OCI-LY1 (cell line): Measurements from ENCODE around the gene FEM1A.

Experiments used
- EZH2 ChIP-seq: fragments of 200-600 bp; sonication (generic), shearing (Covaris generic); IDR thresholded peaks from 2 replicates; pipeline ENCODE4 v1.8.0; 2017; ENCODE audit warnings: borderline replicate concordance, mixed run types, mild to moderate bottlenecking, antibody characterized with exemption, low read length, moderate library complexity, mixed read lengths
- TF ChIP-seq, protein P1 (sequence below): fragments of 200-600 bp; sonication (generic), shearing (Covaris generic); IDR thresholded peaks from 2 replicates; pipeline ENCODE4 v1.5.1; 2017; ENCODE audit warnings: mild to moderate bottlenecking, antibody characterized with exemption, low read length, moderate library complexity, mixed read lengths

DNA sequence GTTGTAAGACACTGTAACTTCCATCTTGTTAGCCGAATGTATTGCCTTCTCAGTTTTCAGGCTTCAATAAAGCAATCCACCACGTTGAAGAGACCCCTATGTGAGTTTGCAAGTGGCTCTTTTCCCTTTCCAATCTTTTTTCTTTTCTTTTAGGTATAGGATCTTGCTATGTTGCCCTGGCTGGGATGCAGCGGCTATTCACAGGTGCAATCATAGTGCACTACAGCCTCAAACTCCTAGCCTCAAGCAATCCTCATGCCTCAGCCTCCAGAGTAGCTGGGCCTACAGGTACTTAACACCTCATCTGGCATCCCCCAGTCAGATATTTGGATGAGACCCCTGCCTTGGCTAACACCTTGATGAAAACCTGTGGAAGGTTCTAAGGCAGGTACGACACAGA, 33.5 kb upstream of the FEM1A start:
- TF ChIP-seq, protein P1, sequence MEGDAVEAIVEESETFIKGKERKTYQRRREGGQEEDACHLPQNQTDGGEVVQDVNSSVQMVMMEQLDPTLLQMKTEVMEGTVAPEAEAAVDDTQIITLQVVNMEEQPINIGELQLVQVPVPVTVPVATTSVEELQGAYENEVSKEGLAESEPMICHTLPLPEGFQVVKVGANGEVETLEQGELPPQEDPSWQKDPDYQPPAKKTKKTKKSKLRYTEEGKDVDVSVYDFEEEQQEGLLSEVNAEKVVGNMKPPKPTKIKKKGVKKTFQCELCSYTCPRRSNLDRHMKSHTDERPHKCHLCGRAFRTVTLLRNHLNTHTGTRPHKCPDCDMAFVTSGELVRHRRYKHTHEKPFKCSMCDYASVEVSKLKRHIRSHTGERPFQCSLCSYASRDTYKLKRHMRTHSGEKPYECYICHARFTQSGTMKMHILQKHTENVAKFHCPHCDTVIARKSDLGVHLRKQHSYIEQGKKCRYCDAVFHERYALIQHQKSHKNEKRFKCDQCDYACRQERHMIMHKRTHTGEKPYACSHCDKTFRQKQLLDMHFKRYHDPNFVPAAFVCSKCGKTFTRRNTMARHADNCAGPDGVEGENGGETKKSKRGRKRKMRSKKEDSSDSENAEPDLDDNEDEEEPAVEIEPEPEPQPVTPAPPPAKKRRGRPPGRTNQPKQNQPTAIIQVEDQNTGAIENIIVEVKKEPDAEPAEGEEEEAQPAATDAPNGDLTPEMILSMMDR, result no peak
- no peak for TF ChIP-seq EZH2
